GM20431 (cell line): ENCODE results near the gene CSF2RB.
"Not testable (repeated sequence)": the region's sequence is repeated elsewhere in the genome, so short reads cannot be mapped to it uniquely, and the experiment has no call there.

Experiments
- in situ Hi-C: fragments of 300-500 bp; cut with MseI, MboI; formaldehyde crosslinking; loops from one replicate; pipeline ENCODE4 v1.15.0; 2020; ENCODE audit warnings: low sequenced_read_pairs; ENCODE audit not compliant: unreplicated experiment

The CSF2RB gene

DNA sequence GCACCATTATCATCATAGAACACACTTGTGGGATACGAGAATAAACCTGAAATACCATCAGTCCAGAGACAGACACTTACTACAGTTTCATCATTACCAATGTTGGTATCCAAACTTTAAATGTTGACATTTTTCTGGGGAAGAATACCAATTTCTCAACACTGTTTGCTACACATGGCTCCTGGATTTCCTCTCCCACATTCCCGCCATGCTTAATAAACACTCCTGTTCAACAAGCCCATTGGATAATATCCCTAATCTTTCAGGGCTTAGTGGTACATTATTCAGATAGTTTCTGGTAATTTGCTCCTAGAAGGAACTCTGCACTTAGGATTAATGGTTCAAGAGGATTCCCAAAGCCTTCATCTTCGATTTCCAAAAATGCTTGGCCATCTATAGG lies 48.2 kb downstream of the CSF2RB start:
- in situ Hi-C loops = no loop called here

DNA sequence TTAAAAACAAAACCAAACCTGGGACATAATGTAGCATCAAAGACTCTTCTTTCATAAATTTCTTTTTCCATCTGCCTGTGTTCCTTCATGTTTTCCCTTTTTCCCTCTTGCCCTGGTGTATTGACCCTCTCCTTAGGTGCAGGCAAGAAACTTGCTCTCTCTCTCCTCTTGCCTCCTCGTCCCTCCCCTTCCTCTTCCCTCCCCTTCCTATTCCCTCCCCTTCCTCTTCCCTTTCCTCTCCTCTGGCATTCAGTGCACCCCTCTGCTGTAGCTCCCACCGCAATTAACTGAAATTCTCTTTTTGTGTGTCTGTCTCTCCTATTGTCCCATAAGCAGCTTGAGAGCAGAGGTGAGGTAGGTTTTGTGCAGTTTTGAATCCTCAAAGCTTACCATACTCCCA lies 49.9 kb downstream of the CSF2RB start:
- in situ Hi-C loops = no loop called here

DNA sequence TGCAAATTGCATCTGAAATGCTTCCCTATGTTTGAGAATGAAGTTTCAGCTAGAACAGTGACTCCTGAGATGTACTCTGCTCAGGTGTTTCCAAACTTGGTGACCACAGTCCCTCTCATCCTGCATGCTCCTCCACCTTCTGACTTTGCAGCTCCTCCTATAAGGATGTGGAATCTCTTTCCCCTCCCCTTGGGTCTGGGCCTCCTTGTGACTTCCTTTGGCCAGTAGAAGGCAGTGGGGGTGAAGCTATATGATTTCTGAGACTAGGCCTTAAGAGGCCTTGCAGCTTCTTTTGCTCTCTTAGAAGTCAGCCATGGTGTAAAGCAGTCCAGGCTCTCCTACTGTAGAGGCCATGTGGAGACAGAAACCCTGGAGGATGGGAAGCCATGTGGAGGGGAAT lies 50.7 kb downstream of the CSF2RB start:
- in situ Hi-C loops = no loop called here

DNA sequence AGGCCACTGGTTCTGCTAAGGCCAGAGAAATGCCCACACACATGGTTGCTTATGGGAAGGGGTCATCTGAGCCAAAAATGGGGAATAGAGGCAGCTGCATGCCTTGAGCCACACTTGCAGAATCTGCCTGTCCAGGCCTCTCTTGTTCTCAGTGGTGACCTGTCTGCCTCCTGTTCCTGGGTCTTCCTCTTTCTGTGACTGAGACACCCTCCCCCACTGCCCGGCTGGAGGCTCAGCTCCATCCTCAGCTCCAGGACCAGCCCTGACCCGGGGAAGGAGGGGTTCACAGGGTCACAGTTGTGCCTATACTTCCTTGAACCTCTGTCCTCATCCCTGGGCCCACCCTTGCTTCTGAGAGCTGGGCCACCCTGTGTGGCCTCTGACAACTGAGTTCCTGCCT lies 52.3 kb downstream of the CSF2RB start:
- in situ Hi-C loops = no loop called here

DNA sequence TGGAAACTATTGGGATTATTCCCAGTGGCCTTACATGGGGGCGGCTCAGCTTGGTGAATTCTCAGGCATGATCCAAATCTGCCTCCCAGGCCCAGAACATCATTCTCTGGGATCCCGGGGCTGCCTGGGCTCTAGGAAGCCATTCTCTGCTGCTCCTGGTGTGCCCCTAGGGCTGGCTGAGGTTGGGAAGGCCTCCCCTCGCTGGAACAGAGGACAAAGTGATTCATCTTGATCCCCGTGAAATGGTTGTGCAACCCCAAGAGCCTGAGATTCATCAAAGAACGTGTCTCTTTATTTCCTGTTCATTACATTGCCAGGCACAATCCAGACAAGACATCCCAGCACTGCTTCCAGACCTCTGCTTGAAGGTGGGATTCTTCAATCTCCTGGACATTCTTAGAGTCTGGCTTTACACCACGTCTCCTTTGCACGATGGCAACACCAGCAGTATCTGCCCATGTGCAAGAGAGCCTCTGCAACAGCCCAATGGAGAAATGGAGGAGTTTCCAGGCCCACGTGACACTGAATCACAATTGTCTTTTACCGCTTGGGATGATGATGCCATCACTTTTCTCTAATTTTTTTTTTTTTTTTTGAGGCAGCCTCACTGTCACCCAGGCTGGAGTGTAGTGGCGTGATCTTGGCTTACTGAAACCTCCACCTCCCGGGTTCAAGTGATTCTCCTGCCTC lies 53.6 kb downstream of the CSF2RB start:
- in situ Hi-C loops = no loop called here

DNA sequence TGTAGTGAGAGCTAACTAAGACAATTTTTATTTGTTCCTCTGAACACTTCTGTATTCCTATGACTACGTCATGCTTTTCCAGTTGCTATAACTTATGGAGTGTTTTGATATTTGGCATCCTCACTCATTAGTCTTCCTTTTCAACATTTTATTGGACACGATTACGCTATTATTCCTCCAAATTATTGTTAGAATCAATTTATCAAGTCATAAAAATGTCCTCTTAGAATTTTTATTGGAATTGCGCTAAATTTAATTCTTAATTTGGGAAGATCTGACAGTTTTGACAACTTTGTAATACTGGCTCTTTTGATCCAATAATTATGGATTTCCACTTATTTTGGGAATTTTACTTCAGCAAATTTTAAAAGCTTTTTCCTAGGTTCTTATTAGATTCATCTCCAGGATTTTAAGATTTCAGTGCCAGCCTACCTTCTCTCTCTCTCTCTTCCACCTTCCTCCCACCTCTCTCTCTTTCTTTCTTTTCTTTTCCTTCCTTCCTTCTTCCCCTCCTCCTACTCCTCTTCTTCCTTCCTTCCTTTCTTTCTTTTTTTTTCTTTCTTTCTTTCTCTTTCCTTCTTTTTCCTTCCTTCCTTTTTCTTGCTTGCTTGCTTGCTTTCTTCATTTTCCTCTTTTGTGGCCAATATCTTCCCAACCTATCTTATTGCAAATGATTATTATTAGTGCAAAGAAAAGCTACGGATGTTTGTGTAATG lies 55.0 kb downstream of the CSF2RB start:
- in situ Hi-C loops = no loop called here

DNA sequence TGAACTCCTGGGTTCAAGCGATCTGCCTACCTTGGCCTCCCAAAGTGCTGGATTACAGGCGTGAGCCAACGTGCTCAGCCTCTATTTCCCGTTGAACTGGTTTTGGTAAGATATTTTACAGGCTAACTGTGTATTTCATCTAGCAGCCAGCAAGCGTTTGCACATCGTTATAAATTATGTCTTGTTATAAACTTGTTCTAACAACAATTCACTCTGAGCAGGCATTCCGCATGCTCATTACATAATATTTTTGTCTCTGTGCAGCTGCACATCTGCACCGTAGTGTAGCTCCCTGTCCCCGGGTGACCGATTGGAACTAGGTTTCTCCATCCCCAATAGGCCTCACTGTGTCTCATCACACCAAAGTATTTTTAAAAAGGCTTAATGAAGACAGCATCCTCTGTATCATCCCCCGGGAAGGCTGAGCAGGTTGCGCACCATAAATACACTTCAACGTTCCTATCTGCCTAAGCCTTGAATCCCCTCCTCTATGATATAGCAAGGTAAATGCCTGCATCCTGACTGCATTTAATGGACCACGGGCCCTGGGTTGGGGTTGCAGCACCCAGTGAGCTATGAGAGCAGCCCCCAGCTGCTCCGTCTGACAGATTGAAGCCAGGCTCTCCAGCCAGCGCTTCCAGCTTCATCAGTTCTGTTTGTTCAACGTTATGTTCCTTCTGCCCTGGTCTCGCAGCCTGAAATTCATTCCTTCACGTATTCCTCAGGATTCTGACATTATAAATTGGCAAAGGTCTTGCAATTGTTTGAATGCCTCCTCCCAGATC lies 58.1 kb downstream of the CSF2RB start:
- in situ Hi-C loops = no loop called here

DNA sequence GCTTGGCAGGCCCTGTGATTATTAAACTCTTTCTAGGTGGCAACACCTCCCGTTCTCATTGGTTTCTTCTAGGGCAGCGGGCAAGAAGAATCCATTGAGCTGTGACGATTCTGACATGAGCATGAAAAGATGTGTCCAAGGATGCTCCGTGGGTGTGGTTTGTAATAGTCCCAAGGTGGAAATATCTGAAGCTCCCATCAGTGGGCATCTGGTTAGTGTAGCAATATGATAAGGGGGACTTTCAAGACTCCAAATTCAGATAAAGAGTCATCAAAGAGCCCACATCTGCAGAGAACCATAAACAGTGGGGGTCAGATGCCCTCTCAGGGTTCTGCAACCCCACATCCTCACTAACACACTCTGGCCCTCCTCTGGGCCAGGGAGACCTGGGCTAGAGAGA lies 63.2 kb downstream of the CSF2RB start:
- in situ Hi-C loops = no loop called here

DNA sequence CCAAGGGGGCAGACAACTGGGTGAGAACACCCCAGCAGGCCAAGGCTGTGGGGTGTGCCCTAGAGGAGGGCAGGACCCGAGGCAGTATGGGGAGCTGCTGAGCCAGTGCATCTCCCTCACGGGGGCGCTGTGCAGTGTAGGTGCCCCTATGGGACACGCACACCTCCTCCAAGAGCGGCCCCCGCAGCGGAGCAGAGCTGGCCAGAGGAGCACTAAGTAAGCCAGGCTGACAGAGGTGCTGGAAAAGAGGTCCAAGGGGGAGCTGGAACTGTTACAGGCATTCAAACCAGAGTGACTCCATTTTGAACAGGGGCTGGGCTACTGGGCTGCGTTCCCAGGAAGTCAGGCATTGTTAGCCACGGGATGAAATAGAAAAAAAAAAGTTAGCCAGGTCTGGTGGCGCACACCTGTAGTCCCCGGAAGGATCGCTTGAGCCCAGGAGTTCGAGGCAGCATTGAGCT lies 64.0 kb downstream of the CSF2RB start:
- in situ Hi-C loops = no loop called here

DNA sequence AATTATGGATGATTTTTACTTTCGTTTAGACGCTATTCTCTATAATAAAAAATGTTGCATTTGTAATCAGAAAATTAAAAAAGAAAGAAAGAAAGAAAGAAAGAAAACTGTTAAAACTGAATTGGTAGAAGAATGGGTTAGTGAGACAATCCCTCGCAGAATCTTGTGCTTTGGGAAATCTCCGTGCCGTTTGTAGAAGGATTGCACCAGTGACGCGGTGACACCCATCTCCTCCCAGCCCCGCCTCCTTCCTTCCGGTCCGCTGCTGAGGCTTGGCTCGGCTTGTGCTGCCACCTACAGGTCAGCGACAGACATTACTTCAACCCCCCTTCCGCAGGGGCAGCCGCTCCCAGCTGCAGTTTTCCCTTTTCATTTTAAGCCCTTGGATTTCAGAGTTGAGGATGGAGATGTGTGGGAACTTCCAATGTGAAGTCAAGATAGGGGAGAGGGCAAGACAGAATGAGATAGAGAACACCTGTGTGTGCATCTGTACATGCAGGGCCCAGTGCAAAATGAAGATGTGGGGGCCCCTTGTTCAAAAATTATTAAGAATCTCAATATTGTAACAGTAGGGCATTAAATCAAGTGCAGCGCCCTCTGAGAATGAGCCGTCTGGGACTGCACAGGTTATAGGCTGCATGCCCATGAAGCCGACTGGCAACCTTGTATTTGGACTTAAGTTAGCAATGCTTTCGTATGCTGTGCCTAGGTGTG lies 64.7 kb downstream of the CSF2RB start:
- in situ Hi-C loops = no loop called here

DNA sequence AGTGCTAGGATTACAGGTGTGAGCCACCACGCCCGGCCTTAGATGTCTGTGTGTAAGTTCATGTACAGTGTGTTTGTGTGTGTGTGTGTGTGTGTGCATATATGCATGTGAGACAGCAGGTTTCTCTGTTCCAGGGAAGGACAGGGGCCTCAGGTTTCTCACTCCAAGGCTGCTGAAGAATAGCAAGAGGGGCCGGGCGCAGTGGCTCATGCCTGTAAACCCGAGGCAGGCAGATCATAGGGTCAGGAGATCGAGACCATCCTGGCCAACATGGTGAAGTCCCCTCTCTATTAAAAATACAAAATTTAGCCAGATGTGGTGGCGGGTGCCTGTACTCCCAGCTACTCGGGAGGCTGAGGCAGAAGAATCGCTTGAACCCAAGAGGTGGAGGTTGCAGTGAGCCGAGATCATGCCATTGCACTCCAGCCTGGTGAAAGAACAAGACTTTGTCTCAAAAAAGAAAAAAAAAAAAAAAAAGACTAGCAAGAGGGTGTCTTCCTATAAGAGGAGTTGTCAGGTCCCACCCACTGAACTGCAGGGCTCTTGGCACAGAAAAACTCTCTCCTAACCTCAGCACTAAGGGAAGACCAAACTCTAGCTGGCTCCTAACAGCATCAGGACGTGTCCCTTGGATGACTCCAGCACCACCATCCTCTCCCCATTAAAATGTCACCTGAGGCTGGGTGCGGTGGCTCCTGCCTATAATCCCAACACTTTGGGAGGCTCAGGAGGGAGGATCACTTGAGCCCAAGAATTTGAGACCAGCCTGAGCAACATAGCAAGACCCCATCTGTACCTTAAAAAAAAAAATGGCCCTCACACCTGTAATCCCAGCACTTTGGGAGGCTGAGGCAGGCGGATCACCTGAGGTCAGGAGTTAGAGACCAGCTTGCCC lies 65.8 kb downstream of the CSF2RB start:
- in situ Hi-C loops = no loop called here

DNA sequence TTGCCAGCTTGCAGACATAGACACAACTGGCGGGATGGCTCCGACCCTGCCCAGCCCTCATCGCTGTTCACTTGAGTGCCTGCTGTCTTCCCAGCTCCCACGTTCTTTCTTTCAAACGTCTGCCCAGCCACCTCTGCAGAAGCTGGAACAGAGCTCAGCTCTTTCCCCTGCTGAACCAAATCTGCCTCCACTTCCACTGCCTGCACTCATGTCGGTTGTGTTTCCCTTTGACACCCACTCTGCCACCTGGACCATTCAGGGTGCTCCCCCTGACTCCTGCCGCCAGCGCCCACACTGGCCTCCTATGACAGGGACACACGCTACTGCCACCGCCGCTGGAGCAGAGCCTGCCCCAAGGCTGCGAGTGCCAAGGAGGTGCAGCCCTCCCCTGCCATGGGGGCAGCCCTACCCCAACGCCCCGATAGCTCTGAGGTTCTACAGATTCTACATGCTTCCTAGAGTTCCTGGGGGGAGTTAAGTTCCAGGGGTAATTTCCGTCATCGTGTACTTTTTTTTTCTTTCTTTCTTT lies 67.9 kb downstream of the CSF2RB start:
- in situ Hi-C loops = loop anchor here (5.0 kb wide), 1 partner anchor 194 kb away; no protein-coding TSS in a partner anchor

DNA sequence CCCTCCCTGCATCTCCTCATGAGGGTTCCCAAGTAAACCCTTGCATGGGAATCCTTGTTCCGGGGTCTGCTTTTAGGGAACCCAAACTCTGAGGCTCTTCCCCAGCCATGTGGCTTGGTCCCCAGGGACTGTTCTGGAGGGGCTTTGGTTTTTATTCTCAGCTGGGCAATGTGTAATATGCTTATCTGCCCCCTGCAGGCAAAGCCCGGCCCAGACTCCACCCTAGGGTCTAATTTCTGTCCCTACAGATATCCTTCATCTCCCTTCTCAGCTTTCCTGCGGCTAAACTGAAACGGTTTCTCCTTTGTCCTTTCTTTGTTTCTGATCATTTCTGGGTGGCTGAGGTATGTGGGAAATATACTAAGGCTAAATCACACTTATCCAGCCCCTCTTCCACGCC lies 68.7 kb downstream of the CSF2RB start:
- in situ Hi-C loops = loop anchor here (5.0 kb wide), 1 partner anchor 195 kb away; no protein-coding TSS in a partner anchor

DNA sequence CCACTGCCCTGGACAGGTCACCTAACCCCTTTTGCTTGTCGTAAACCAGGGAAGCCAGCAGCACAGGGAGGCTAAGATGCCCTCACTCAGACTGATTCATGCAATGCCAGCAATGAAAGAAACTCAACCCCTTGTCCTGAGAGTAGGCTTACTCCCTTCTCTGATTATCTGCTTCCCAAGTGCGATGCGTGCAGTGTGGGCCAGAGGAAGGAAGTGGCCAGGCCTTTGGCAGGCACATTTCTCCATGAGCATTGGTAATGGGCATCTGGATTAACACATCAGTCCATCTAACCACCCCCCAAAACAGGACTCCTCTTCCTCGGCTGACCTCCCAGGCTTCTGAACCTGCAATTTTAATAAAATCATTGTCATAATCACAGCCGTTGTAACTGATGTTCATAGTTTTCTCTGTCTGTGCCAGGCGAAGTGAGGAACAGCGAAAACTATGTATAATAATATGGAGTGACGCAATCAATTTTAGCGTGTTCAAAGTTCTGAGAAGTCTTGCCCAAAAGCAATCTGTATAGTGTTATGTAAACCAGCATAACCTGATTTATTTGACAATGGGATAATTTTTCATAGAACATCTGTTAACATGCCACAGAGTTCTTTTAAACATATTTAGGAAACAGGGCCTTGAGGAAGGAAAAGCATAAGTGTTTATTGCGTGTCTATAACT lies 71.9 kb downstream of the CSF2RB start:
- in situ Hi-C loops = no loop called here

DNA sequence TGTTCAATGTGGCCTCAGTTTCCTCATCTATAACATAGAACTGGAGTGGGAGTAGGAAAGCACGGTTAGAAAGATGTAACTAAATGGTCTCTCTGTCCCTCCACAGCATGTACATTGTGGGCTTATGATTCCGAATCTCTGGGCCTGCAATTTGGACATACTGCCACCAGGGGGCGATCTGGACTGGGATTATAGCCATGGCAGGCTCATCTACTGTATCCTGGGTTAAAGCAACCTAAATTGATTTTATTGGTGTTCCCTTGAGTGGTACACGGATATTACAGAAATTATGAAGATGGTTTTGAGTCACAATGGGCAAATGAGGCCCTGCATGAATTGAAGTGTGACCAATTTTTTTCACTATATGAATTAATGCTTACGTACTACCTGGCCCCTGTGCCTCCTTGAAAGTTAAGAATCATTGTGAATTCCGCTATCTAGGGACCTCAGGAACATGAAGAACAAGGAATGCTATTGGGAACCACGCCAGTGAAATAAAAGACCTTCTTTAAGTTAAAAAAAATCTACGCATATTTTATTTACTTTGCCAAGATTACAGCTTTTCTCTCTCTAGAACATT lies 72.9 kb downstream of the CSF2RB start:
- in situ Hi-C loops = no loop called here

DNA sequence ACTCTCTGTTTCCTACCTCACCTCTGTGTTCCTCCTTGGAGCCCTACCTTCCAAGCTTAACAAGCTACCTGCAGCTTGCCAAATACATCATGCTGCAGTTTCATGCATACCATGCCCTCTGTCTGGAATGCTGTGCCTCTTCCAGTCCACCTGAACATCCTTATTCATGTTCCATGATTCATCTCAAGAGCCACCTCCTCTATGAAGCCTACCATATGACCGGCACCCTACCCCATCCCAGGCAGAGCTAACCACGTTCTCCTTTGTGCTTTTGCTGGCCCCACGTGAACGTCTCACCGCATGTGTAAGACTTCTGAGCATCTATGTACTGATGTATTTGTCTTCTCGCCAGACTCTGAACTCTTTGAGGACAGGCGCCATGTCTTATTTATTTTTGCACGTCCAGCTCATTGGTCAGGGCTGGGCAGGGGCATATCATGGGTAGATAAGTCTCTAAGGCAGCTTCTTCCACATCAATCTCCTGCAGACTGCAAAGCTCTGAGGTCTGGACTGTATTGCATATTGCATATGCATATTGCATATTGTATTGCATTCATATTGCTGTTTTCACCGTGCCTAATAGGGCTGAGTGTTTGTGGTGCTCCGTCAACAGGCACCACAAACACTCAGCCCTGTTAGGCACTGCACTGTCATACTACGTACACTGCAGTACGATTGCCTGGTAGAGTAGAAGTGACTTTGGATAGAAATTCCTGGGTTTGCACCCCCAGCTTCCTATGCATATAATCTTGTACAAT lies 74.8 kb downstream of the CSF2RB start:
- in situ Hi-C loops = no loop called here

DNA sequence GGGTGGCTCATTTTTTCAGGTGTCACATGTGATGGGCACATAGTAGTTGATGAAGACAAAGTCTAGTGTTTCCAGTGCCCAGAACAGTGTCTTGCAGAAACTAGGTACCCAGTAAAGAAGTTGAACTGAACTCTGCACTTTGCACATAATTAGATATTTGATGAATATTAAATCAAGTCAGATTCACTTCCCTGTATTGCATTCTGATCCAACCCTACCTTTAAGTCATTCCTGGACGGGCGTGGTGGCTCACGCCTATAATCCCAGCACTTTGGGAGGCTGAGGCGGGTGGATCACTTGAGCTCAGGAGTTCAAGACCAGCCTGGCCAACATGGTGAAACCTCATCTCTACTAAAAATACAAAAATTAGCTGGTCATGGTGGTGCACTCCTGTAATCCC lies 75.6 kb downstream of the CSF2RB start:
- in situ Hi-C loops = not testable (repeated sequence)
